Fibroblast of gingiva (primary cell): ENCODE data around the gene TBKBP1.
"Not testable (repeated sequence)": the region's sequence is repeated elsewhere in the genome, so short reads cannot be mapped to it uniquely, and the experiment has no call there.

Source experiments
- DNase-seq: peaks from one replicate; pipeline ENCODE4 v3.0.0-alpha.2; 2011; ENCODE audit warnings: low read depth

The TBKBP1 gene

DNA sequence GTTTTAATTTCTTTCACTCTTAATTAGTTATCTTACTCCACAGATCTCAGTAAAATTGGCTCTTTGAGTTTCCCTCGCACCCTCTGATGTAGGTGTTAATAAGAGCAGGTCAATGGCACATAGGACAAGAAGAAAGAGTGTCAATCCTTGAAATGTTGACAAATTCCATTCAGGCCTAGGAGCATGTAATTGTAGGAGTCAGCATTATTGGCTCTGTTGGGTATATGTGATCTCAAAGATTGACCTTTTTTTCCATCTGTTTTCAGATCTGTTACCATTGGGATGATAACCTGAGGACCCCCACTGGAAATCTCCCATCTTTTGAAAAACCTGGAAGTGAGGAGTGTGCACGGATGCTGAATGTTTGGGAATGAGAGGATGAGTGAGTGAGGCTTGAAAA is 11.8 kb upstream of the TBKBP1 start:
- no peak for DNase-seq

DNA sequence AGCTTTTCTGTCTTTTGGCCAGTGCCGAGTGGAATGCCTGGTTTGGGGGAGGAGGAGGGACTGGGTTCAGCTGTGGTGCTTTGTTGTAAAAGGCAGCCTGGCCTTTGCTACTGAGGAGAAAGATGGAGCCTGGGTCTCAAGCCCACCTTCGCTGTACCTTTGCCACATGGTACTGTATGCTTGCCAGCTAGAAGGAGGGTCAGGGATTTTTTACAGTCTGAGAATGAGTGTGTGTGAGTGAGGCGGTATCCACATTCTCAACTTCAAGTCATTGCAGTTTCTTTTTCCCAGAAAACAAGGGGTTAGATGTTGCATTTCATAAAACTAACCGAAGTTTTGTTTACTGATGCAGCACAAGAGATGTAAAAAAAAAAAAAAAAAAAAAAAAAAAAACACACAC is 11.2 kb upstream of the TBKBP1 start:
- DNase-seq, result not testable (repeated sequence)

DNA sequence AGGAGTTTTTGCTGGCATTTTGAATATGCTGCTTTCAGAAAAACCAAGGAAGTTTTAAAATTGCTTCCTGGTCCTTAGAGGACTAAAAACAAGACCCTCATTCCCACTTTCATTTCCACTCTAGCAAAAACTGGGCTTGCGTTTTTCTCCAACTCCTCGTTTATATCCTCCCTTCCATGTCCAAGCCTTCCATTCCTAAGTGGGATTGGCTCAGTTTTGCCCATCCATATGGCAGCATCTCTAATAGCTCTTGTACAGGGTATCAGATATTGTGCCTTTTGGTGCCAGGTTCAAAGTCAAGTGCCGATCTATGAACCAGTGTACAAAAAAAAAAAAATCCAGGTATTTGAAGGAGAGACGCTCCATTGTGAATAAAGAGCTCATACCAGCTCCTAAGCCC is 9.9 kb upstream of the TBKBP1 start:
- no peak for DNase-seq

DNA sequence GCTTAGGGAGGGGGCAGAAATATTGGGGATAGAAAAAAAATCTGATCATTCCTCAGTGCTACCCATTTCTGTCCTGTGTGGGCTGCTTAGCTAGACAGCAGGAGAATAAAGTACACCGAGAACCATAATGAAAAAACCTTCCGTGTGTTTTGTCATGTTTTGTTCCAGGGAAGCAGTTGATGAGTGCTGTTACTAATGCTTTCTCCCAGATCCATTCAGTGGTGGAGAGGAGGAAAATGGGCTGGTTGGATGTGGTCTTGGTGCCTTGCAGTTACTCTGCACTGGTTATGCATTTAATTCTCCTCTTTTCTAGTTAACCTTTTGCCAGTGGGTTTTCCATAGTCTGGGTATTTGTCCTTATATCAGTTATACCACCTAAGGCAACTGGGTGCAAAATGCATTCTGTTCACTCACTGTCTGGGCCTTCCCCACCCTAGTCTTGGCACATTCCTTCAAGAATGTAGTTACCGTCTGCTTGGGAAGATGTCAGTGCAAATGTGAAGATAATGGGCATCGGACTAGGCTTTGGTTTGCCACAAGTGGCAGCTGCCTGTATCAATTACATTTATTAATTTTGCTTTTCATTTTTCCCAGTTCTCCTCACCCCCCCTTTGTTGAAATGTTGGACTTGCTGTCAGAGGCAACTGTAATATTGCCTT is 9.3 kb upstream of the TBKBP1 start:
- no peak for DNase-seq

DNA sequence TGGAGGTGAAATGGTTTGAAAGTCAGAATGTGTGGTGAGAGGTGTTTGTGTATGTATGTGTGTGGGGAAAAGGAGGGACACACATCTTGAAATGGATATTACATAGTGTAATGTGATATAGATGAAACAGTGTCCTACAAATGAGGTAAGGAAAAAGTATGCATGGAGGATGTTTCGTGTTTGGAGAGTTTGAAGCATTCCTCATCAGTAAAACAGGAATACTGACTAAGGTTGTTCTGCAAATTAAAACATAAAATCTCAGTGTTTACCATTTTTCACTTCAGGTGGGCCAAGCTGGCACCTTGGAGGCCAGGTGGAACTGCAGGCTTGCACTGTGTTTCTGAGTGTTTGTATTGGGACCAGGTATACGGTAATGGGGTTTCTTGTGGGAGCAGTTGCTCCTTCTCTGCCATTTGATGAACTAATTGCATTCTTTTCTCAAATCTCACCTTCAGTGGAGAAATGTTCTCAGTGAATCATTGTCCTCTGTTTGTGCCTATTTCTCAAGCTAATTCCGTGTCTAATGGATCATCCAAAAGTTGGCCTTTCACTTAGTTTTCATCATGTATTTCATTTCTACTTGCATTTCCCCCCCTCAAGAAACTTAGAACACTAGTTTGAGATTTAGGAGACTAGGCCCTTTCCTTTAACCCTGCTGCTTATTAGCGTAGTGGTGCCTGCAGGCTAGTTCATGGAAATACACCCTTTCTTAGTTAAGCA is 8.2 kb upstream of the TBKBP1 start:
- no peak for DNase-seq

DNA sequence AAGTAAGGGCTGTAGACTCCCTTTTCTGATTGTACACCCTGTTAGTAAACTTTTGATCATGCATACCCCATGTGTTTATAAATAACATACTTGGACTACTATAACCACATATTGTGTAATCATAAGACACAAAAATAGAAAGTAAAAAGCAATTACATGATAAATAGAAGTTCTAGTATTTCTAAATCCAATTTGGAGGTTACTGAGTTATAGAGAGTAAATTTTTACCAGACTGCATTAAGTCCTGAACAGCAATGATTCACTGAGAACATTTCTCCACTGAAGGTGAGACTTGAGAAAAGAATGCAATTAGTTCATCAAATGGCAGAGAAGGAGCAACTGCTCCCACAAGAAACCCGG is 7.7 kb upstream of the TBKBP1 start:
- peak; percentile 79 for DNase-seq

DNA sequence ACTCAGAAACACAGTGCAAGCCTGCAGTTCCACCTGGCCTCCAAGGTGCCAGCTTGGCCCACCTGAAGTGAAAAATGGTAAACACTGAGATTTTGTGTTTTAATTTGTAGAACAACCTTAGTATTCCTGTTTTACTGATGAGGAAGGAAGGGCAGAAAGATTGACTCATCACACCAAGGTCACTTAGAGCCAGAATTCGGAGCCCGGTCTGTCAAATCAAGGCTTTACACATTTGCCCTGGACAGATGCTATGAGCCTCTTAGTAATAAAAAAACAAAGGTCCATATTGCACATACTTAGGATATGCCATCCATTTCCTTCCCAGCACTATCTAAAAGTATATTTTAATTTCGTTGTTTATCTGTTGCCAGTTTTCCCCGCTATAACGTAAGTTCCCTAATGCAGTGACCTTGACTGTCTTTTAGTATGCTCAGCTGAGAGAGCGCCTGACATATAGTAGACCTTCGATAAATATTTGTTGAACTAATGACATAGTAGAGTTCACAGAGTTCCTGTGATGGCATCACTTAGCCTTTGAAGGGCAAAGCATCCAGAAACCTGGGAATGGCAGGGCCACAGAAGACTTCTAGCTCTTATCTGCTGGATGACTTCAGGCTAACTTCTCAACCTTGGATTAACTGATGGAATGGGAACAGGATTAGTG is 7.2 kb upstream of the TBKBP1 start:
- DNase-seq, result no peak

DNA sequence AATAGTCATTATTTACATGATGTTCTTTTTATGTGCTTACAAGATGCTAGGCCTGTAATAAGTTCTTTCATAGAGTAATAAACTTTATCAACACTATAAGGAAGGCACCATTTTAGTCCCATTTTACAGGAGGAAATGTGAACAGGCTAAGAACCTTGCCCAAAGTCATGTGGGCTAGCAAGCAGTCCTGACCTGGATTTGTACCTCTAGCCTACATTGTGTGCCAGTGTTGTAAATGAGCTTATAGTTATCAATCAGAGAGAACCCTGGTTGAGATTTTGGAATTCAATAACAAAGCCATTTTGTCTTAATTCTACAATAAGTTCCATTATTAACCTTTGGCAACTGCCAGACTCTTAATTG is 6.7 kb upstream of the TBKBP1 start:
- DNase-seq, result no peak

DNA sequence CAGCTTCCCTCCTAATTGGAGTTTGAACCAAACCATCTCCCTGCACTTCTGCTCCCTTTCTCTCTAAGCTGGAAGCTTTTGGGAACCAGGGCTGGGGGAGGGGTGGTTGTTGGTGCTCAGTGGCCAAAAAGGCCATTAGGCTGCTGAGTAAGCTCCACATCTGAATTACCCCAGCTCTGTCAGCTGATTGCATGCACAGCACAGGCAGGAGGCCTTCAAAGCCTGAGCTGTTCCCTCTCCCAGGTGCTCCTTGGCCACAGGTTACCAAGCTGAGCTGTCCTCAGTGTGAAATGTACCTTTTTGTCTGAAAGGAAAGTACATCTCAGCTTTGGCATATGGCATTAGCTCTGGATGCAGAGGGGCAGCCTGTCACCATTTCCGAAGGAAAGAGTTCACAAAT is 6.2 kb upstream of the TBKBP1 start:
- DNase-seq, result no peak

DNA sequence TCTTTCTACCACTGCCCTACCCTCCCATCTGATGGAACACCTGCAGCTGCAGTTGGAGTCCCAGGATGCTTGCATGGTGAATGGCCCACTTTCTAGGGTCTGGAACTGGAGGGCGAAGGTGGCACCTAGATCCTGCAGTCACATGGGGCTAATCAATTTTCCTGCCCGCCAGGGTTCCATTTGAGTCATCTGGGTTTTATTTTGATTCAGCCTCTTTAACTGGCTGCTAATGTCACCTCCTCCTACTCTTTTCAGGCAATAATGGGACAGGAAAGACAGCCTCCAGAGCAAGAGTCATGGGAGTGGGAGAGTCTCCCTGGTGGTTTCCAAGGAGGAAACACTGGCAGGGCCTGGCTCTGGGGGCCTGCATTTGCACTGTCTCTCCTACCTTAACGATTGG is 3.8 kb upstream of the TBKBP1 start:
- no peak for DNase-seq

DNA sequence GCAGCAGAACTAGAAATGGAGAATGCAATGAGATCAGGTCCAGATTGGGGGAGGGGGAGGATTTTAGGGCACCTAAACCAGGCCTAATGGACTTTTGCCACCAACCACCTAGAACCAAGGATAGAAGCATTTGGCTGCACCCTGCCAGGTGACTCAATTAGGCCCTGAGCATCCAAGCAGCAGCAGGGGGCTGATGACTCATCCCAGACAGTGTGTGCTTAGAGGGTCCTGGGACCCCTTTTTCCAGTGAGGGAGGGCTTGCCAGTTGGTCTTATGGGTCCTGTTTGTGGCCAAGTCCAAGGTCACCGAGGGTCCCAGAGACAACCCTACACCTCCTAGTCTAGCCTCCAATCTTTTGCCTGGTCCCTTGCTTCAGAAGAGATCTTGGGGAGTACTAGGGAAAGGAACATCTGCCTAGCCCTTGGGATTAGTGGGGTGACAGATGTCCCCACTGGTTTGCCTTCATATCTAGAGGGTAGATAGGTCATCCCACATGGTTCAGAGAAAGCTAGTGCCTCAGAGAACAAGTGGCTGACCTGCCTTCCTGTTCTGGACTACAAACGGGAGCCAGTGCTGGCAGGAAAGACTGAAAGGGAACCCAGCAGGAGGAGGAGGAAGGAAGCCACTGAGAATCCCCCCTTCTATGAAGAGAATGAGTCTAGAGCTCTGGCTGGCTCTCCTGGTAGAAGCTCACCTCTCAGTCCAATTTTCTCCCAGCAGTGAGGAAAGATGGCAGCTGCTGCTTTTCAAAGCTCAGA is 1.6 kb upstream of the TBKBP1 start:
- no peak for DNase-seq

DNA sequence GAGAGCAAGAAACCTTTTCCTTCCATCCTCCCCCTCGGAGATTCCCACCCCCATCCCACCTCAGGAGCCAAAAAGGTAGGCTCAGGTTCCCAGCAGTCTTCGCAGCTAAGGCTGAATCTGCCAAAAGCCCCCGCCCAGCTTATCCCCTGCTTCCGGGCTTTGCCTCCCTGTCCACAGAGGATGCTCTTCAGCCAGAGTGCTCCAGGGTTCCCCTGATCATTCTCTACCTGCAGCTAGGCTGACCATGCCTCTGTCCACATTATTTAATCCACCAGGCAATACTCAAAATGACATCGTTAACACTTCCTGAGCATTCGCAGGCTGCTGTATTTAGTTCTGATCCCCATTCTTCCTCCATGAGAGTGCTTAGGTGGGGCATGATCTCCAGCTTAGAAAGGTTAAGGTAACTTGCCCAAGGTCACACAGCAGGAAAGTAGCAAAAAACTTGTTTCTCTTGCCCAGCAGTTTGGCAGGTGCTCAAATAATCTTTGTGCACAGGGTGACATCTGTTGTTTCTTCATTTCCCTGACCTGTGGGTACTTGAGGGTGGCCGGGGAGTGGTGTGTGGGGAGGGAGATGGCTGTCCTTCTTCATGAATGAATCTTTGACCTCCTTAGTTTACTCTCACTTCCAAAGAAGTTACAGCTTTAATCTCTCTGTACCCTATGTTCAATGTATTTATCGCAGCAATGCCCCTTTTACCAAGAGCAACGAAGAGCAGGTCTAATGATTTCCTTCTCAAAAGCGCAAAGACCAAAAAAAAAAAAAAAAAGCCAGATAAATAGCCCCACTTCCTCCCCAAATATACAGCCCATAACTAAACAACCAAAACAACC is 848 bp upstream of the TBKBP1 start:
- no peak for DNase-seq

DNA sequence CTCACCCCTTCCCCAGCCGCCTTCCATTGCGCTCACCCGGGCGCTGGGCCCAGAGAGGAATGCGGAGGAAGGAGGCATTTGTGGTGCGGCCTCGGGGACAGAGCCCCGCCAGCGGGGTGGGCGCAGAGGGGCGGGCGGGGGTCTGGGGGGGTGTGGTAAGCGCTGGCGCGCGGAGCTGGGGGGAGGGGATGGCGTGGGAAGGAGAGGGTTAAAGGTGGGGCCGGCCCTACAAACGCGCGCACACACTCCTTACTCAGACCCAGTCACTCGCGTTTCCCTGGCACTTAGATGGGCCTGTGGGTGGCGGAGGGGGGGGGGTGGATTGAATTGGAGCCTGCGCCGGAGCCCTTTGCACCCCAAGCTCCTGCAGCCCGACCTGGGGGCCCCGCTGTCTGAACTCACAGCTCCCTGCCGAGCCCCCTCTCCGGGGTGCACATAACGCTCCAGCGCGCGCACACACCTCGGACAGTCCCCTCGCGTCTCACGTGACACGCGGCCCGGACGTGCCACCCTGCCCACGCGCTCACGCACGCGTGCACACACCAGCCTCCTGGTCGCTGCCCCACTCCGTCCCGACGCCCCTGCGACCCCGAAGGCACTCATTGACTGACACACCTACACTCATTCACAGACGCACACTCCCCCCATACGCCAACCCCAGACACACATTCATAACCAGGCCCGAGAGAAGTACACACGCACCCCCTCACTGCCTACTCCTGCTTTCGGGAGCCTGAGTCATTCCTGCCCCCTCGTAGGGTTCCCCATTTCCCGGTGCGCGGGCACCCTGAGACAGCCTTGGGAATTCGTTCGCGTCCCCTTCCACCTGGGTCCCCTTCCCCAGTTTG is 844 bp downstream of the TBKBP1 start:
- DNase-seq, result peak; percentile 50

DNA sequence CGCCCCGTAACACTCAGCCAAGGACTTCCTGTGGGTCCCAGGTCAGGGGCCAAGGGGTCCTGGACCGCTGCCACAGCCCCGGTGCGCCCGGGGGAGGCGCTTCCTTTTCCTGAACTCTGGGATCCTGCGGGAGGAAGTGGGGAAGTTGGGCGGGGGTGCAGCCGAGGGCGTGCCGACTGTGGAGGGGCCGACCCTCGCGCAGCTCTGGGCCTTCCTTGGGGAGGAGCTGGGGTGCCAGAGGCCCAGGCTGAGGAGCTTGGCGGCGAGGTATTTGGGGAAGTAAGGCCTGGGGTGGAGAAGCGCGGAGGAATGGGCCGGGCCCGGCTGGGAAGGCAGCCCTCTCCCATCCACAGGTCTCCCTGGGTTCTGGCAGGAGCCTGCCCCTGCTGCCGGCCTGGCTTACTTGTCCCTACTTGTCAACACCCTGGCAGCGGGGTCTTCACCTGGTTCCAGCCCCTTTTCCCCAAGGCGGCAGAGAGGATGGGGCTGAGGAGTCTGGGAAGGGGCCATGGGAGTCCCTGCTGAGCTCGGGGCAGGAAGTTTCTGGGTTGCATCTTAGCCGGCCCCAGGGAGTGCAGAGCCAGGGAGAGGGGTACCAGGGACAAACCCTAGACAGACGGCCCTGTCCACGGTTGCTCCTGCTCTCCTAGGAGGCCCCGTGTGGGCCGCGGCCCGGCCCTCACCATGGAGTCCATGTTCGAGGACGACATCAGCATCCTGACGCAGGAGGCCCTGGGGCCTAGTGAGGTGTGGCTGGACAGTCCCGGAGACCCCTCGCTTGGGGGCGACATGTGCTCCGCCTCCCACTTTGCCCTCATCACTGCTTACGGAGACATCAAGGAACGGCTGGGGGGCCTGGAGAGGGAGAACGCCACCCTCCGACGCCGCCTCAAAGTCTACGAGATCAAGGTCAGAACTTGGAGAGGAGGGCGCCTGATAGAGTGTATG is 1.7 kb downstream of the TBKBP1 start:
- no peak for DNase-seq

DNA sequence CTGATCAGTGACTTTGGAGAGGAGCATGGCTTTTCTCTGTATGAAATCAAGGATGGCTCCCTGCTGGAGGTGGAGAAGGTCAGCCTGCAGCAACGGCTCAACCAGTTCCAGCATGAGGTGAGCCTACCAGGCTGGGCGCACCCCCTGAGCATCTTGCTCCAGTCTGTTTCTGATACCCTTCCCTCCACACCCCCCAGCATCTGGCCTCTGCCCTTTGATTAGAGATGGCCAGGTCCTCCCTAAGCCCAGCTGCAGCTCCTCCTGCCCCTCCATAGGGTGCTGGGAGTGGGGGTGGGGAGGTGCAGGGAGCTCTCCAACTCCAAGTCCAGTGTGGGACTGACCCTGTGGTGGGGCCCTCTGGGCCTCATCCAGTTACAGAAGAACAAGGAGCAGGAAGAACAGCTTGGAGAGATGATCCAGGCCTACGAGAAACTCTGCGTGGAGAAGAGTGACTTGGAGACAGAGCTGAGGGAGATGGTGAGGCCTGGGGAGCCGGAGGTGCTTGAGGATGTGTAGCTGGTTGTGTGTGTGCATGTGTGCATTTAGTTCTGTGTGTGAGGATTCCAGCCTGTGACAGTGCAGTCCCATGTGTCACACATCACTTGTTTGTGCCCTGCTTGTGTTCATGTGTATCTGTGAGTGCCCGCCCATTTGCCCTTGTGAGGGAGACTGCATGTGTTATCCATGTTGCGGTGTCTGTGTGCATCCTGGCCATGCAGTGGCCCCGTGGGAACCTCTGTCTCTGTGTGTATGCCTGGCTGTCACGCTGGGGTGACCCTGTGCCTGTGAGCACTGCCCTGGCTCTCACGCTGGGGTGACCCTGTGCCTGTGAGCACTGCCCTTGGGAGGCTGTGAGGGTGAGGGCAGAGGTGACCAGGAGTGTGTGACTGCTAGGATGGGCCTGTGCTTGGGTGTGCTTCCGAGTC is 3.0 kb downstream of the TBKBP1 start:
- no peak for DNase-seq

DNA sequence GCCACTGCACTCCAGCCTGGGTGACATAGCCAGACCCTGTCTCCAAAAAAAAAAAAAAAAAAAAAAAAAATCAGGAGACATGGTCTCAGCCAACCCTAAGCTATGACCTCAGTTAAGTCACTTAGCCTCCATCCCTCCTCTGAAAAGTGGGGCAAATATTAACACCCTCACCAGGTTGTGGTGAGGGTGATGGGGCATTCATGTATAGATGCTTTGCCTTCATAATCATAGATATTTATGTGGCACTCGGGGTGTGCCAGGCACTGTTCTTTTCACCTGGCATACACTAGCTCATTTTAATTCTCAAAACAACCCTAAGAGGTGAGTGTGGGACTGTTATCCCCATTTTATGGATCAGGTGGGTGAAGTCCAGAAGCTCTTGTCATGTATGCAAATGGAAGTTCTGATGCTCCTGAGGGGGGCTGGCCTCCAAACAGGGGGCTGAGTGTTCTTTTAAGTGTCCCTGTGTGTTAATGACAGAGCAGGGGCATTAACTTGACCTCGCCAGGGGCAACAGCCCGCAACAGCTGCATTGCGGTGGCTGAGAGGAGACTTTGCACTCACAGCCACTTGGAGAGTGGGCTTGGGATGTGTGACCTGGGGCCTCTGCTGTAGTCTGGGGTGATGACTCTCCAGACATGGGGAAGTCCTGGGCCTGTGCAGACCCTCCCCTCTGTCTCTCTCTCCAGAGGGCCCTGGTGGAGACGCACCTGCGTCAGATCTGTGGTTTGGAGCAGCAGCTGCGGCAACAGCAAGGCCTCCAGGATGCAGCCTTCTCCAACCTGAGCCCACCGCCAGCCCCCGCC is 4.1 kb downstream of the TBKBP1 start:
- DNase-seq, result no peak

DNA sequence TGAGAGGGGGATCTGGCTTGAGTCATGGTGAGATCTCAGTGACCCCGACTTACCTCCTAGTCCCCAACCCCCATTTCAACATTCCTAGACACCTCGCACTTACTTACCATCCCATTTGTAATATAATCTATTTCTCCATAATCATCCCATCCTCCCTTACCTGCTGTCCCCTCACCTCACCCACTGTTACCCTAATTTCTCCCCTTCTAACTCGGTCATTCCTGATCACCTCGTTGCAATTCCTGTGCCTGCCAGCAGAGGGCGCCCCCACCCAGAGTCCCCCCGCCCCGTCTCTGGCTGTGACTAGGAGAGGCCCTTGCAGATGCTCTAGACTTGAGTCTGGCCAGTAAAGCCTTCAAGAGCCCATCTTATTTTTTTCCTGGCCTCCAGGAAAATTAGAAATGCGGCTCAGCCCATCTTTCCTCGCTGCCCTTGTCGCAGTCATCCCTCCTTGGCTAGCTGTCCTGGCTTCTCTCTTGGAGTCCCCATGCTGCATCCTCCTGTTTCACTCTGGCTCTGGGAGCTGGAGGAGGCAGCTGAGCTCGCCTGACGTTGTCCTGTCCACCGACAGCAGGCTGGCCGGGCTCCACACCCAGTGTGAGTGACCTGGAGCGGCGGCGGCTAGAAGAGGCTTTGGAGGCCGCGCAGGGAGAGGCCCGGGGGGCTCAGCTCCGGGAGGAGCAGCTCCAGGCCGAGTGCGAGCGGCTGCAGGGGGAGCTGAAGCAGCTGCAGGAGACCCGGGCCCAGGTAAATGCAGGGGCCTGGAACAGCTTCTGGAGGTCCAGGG is 5.0 kb downstream of the TBKBP1 start:
- DNase-seq, result no peak
